ENCODE results near the gene TTC7B. TPM values are rescaled to one million over a fixed set of nuclear protein-coding genes. Genes with fewer than 3 reads are reported as not detected.

Gene TTC7B
- total RNA-seq, 2 experiments from 2014 or later = 8.8 to 9.5 TPM

DNA sequence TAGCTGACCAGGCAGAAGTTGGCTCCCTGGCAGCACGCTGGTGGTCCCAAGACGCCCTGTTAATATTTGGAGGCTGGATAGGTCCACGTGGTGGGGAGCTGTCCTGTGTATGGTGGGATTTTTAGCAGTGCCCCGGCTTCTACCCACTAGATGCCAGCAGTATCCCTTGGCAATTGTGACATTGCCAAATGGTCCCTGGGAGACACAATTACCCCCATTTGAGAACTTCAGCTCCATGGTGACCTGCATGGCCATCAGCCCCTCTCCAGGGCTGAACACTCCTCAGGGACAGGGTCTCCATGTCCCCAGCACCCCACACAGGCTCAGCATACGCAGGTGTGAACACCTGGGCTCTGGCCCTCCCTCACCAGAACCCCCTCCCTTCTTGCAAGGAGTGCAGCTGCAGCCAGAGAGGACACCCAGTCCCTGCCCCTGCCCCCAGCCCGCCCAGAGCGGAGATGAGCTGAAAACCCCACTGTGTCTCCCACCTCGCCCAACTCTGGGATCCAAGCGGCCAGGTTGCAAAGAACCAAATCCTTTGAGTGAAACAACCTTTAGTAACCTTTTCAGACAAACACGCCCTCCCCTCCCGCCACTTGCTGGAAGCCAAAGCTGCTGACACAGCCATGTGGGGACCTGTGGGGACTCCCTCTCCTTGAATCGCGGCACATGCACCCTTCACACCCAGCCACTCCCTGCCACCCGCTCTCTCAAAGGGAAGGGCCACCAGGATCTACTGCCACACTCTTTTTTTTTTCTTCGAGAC is 299.0 kb downstream of the TTC7B start:
- no peak for DNase-seq
- H3K27me3 Mint-ChIP-seq = no peaks in the 10 kb centered on the region
- no peak overlapping the region for H3K27ac Mint-ChIP-seq
- H3K9me3 Mint-ChIP-seq = no peaks in the 10 kb centered on the region
- CTCF ChIA-PET = interaction anchor here (2.1 kb wide), 1 partner anchor 215 kb away, joined by 9 read pairs; no protein-coding TSS in a partner anchor
- H3K36me3 Mint-ChIP-seq (ENCODE audit: low read depth) = no peaks in the 10 kb centered on the region
- POLR2A ChIA-PET = no interaction called here
- H3K4me3 Mint-ChIP-seq = no peak overlapping the region
- H3K4me1 Mint-ChIP-seq = no peaks in the 10 kb centered on the region

DNA sequence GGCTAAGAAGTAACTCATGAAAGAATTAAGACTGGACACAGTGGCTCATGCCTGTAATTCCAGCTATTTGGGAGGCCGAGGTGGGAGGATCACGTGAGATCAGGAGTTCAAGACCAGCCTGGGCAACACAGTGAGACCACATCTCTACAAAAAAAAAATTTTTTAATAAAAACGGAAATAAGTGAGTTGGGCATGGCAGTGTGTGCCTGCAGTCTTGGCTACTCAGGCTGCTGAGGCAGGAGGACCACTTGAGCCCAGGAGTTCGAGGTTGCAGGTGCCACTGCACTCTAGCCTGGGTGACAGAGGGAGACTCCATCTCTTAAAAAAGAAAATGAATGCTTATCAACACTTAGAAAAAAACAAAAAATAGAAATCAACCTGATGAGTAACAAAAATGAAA is 301.7 kb downstream of the TTC7B start:
- ChIA-PET POLR2A (no interaction called here), CTCF (no interaction called here)
- Mint-ChIP-seq H3K9me3 (no peaks in the 10 kb centered on the region), H3K4me3 (no peak overlapping the region), H3K36me3 (ENCODE audit: low read depth) (no peaks in the 10 kb centered on the region), H3K27me3 (no peaks in the 10 kb centered on the region), H3K4me1 (no peaks in the 10 kb centered on the region), H3K27ac (no peak overlapping the region)
- no peak for DNase-seq

DNA sequence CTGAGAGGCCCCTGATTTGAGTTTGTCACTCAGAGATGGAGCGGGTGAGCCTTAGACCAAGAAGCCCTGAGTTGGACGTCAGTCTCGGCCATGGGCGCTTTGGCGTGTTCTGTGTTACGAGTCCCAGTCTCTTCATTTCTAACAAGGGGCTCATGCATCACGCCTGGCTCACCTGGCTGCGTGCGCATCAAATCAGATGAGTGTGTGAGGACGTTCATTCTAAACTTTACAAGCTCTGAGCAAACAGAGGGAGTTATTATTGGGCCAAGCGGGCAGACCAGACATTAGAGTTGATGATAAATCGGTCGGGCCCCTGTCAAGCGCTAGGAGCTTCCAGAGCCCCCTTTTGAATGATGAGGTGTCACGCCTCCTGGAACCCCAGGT is 302.2 kb downstream of the TTC7B start:
- ChIA-PET POLR2A (no interaction called here), CTCF (interaction anchor here (1.5 kb wide), 1 partner anchor 18 kb away, joined by 3 read pairs; no protein-coding TSS in a partner anchor)
- H3K27ac Mint-ChIP-seq = no peak overlapping the region
- DNase-seq = no peak
- H3K4me3 Mint-ChIP-seq = no peak overlapping the region
- no peaks in the 10 kb centered on the region for H3K9me3 Mint-ChIP-seq
- H3K36me3 Mint-ChIP-seq (ENCODE audit: low read depth) = no peaks in the 10 kb centered on the region
- H3K27me3 Mint-ChIP-seq = peaks cover 5% of the 10 kb centered on the region
- no peaks in the 10 kb centered on the region for H3K4me1 Mint-ChIP-seq

DNA sequence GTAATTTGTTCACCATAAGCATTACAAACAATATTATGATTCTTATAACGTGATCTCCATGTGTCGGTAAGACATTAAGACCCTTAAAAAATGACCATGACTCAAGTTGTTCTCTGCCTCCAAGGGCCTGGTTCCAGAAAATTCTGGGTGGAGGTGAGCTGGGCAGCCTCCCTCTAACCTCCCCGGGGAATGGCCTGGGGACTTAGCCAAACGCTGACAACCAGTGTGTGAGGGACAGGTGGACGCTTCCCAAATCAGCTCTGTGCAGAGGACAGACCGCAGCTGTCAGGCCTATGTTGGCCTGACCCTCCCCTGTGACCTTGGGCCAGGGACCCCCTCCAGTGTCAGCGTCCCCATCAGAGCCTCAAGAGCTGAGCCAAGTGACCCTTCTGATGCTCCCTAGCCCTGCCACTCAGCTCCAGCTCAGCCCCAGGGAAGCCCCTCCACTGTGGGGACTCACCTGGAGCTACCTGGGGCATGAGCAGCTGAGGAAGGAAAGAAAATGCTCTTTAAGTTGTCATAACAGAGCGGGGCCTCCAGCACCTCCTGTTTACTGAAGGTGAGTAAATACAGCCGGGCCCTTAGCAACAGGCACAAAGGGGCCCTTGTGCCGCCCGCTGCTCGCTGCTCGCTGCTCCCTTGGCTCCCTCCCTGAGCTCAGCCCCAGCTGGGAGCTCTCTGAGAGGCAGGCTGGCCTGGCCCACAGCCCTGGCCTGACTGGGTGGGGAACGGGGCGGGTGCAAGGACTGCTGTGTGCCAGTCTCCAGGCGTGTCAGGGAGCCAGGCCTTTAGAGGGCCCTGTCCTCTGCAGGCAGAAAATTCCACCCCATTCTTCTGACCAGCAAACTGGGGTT is 302.8 kb downstream of the TTC7B start:
- Mint-ChIP-seq H3K27me3 (peaks cover 11% of the 10 kb centered on the region), H3K27ac (no peak overlapping the region), H3K9me3 (no peaks in the 10 kb centered on the region), H3K36me3 (ENCODE audit: low read depth) (no peaks in the 10 kb centered on the region), H3K4me3 (no peak overlapping the region), H3K4me1 (no peaks in the 10 kb centered on the region)
- ChIA-PET CTCF (interaction anchor here (1.5 kb wide), 1 partner anchor 18 kb away, joined by 3 read pairs; no protein-coding TSS in a partner anchor), POLR2A (no interaction called here)
- no peak for DNase-seq

DNA sequence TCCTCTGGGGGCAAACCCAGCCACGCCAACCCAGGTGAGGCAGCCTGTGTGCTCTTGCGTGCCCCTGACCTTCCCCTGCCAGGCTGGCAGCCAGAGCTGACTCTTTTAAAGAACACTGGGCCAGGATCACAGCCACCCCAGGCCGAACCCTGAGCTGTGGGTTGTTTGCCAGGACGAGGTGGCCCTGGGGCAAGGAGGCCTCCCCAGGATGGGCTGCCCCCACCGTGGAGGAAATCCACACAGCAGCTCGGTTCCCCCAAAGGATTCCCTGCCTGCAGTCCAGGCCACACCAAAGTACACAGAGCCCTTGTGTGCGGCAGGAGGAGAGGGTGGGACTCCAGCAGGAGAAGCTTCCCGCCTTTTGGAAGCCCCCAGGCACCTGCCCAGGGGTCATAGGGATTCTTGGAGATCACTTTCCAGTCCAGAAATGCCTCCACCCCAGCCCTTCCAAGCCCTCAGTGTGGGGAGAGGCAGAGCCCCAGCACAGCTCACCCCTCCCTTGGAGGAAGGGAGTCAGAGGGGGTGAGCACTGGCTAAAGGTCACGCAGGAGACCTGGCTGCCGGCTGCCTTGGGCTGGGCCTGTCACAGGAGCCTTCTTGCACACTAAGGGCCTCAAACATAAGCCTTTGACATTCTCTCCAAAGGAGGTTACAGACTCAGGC is 303.8 kb downstream of the TTC7B start:
- POLR2A ChIA-PET = no interaction called here
- DNase-seq = no peak
- H3K27me3 Mint-ChIP-seq = peaks cover 16% of the 10 kb centered on the region
- no peaks in the 10 kb centered on the region for H3K4me1 Mint-ChIP-seq
- H3K4me3 Mint-ChIP-seq = no peak overlapping the region
- H3K27ac Mint-ChIP-seq = no peak overlapping the region
- CTCF ChIA-PET = interaction anchor here (1.5 kb wide), 1 partner anchor 19 kb away, joined by 3 read pairs; no protein-coding TSS in a partner anchor
- no peaks in the 10 kb centered on the region for H3K36me3 Mint-ChIP-seq (ENCODE audit: low read depth)
- H3K9me3 Mint-ChIP-seq = no peaks in the 10 kb centered on the region

DNA sequence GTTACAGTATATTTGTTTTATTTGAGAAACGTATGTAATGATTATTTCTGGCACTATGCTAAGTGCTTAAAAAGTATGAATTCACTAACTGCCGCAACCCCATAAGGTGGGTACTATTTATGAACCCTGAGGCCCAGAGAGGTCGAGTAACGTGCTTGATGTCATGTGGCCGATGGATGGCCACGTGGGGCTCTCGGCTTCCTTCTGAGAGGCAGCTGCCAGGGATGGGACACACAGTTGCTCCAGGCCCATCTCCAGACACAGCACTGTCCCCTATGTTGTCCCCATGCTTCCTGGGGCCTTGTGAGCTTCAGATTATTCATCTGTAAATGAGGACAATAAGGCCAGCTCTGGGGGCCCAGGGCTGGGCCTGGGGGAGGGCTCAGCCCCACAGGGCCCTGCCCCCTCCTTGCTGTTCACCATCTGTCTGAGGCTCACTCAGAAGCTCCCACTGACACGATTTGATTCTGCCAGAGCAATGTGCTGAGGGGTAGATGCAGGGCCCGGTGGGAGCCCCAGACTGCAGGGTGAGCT is 304.4 kb downstream of the TTC7B start:
- Mint-ChIP-seq H3K9me3 (no peaks in the 10 kb centered on the region), H3K4me3 (no peak overlapping the region), H3K27me3 (peaks cover 20% of the 10 kb centered on the region), H3K27ac (no peak overlapping the region), H3K36me3 (ENCODE audit: low read depth) (no peaks in the 10 kb centered on the region), H3K4me1 (no peaks in the 10 kb centered on the region)
- ChIA-PET CTCF (no interaction called here), POLR2A (no interaction called here)
- DNase-seq = no peak

DNA sequence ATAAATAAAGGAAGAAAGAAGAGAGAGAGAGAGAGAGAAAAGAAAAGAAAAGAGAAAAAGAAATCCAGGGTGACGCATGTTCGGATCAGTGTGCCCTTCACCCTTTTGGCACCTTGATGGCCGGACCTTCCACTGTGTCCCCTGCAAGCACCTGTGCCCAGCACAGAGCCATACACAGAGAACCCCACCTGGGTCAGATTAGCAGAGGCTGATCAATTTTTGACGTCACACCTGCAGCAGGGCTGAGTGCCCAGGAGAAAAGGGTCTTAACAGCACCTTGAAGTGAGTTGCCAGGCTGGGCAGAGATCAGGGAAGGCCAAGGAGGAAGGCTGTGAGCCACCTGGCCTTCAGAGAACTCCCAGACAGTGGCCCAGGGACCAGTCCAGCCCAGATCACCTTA is 305.0 kb downstream of the TTC7B start:
- no peak overlapping the region for H3K4me3 Mint-ChIP-seq
- no peaks in the 10 kb centered on the region for H3K36me3 Mint-ChIP-seq (ENCODE audit: low read depth)
- POLR2A ChIA-PET = no interaction called here
- H3K9me3 Mint-ChIP-seq = no peaks in the 10 kb centered on the region
- CTCF ChIA-PET = no interaction called here
- DNase-seq = no peak
- H3K27me3 Mint-ChIP-seq = peaks cover 21% of the 10 kb centered on the region
- H3K27ac Mint-ChIP-seq = no peak overlapping the region
- H3K4me1 Mint-ChIP-seq = no peaks in the 10 kb centered on the region

DNA sequence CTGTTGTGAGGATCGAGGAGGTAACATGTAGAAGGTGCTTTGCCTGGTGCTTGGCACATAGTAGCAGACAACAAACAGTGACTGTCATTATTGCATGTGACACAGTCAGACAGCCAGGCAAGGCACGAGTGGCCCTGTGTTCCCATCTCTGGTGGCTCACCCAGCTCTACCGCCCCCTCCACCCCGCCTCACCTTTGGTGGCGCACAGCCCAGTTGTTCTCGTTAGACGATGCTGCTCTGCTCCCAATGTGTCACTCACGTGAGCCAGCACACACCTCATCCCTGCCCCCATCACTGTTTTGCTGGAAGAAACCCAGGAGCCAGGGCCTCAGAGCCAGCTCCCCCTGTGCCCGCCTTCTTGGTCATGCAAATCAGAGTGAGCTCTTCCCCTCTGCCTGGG is 306.1 kb downstream of the TTC7B start:
- H3K27me3 Mint-ChIP-seq = peaks cover 21% of the 10 kb centered on the region
- ChIA-PET CTCF (no interaction called here), POLR2A (no interaction called here)
- H3K9me3 Mint-ChIP-seq = no peaks in the 10 kb centered on the region
- no peaks in the 10 kb centered on the region for H3K4me1 Mint-ChIP-seq
- no peaks in the 10 kb centered on the region for H3K36me3 Mint-ChIP-seq (ENCODE audit: low read depth)
- H3K4me3 Mint-ChIP-seq = no peak overlapping the region
- no peak for DNase-seq
- no peak overlapping the region for H3K27ac Mint-ChIP-seq

DNA sequence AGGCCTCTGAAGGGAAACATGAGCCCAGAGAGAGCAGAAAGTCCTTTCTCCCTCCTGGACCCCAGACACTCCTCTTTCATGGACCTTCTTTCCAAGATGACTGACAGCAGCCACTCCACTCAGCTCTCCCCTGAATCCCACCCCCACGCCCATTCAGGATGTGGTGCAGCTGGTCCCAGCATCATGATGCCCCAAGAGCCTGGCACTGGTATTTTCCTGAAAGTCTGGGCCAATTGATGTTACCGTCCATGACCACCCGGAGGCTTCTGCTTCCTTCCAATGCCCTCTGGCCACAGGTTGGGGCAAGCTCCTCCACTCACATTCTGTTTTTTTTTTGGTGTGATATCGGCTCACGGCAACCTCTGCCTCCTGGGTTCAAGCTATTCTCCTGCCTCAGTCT is 306.8 kb downstream of the TTC7B start:
- Mint-ChIP-seq H3K36me3 (ENCODE audit: low read depth) (no peaks in the 10 kb centered on the region), H3K4me1 (no peaks in the 10 kb centered on the region), H3K27me3 (peaks cover 21% of the 10 kb centered on the region), H3K27ac (no peak overlapping the region), H3K9me3 (no peaks in the 10 kb centered on the region), H3K4me3 (no peak overlapping the region)
- DNase-seq = no peak
- POLR2A ChIA-PET = no interaction called here
- CTCF ChIA-PET = no interaction called here

DNA sequence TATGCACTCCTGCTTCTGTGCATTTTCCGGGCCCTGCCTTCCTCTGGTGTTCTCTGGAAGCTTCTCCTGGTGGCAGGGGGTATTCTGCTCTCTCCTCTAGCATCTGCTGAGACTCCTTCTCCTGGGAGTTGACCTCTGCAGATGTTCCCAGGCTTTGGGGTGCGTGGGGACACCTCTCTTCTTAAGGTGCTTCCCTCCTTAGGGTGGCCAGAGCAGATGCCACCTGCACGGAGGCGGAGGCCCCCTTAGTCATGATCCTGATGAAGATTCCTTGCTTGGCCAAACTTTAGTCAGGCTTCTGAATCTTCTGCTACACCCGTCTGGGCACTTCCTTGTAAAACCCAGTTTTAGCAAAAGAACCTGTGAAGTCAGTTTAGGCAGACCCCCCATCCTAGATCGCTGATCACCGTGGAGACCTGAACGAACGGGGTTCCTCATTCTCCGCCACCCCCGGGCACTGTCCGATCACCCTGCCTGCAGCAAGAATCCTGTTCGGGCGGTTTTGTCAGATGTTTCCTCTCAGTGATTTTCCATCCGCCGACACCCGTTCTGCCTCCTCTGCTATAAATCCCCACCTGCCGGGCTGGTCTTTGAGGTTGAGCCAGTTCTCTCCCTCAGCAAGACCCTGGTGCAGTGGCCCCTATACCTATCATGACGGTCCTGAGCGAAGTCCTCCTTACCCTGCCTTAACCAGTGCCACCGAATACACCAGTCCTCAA is 307.5 kb downstream of the TTC7B start:
- no peaks in the 10 kb centered on the region for H3K4me1 Mint-ChIP-seq
- H3K27ac Mint-ChIP-seq = no peak overlapping the region
- H3K27me3 Mint-ChIP-seq = peaks cover 21% of the 10 kb centered on the region
- ChIA-PET CTCF (no interaction called here), POLR2A (no interaction called here)
- no peaks in the 10 kb centered on the region for H3K36me3 Mint-ChIP-seq (ENCODE audit: low read depth)
- no peak for DNase-seq
- H3K9me3 Mint-ChIP-seq = no peaks in the 10 kb centered on the region
- no peak overlapping the region for H3K4me3 Mint-ChIP-seq

DNA sequence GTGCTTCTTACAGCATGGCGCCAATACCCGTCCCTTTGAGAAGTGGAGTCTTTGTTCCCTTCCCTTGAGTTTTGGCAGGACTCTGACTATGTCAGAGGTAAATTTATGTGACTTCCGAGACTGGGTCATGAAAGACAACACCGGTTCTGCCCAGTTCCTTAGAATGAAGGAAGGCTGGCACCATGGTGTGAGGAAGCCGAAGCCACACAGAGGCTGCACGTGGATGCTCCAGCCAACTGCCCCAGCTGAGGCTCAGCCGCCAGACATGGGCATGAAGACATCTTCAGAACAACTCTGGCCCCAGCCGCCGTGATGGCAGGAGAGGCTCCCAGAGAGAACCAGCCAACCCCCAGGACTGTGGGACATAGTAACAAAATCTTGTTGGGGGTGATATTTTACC is 308.2 kb downstream of the TTC7B start:
- DNase-seq = no peak
- H3K4me1 Mint-ChIP-seq = no peaks in the 10 kb centered on the region
- CTCF ChIA-PET = no interaction called here
- no peaks in the 10 kb centered on the region for H3K36me3 Mint-ChIP-seq (ENCODE audit: low read depth)
- H3K27ac Mint-ChIP-seq = no peak overlapping the region
- H3K4me3 Mint-ChIP-seq = no peak overlapping the region
- no peaks in the 10 kb centered on the region for H3K9me3 Mint-ChIP-seq
- POLR2A ChIA-PET = no interaction called here
- peaks cover 21% of the 10 kb centered on the region for H3K27me3 Mint-ChIP-seq

DNA sequence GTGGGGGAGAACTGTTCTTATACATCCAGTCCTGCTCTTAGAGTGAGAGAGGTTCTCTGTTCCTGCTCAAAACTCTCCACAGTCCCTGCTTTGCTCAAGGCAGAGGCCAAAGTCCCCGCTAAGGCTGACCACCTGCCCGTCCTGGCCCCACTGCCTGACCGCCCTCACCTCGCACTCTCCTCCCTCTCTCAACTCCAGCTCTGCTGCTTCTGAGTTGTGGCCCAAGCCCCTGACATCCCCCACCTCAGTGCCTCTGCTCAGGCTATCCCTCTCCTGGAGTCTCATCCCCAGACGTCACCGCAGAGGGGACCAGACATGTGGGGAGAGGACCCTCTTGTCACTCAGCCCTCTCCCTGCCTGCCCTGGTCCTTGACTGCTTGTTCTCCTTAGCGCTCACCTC is 308.8 kb downstream of the TTC7B start:
- no peaks in the 10 kb centered on the region for H3K36me3 Mint-ChIP-seq (ENCODE audit: low read depth)

DNA sequence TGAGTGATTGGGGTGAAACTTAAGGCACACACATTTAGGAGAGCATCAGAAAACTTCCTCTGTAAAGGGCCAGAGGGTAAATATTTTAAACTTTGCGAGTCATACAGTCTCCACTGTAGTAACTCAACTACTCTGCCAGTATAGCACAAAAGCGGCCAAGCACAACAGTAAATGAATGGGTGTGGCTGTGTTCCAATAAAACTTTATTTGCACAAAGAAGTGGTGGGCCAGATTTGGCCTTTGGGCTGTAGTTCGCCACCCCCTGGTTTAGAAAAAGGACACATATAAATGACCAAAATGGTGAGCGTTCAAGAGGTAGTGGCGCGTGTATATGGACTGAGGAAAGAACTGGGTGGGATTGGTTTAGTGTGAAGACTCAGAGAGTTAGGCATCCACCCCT is 309.5 kb downstream of the TTC7B start:
- Mint-ChIP-seq H3K4me3 (no peak overlapping the region), H3K4me1 (no peaks in the 10 kb centered on the region), H3K27ac (no peak overlapping the region), H3K9me3 (no peaks in the 10 kb centered on the region), H3K27me3 (peaks cover 21% of the 10 kb centered on the region), H3K36me3 (ENCODE audit: low read depth) (no peaks in the 10 kb centered on the region)
- no peak for DNase-seq
- ChIA-PET POLR2A (no interaction called here), CTCF (no interaction called here)

More for the DNA sequence above, 308.8 kb downstream of the TTC7B start:
- ChIA-PET POLR2A (no interaction called here), CTCF (no interaction called here)
- no peaks in the 10 kb centered on the region for H3K9me3 Mint-ChIP-seq
- no peak overlapping the region for H3K27ac Mint-ChIP-seq
- no peak for DNase-seq
- H3K4me1 Mint-ChIP-seq = no peaks in the 10 kb centered on the region
- no peak overlapping the region for H3K4me3 Mint-ChIP-seq
- H3K27me3 Mint-ChIP-seq = peaks cover 21% of the 10 kb centered on the region

All from activated CD4-positive, alpha-beta memory T cell treated with anti-CD3 and anti-CD28 coated beads, Interleukin-2, amount 10 ng/mL, durations not matched to agents 7 days and 5 days (primary cell).